Erythroblast (primary cell): ENCODE results near the gene BRD1.

Experiments
- GATA1 ChIP-seq: IDR thresholded peaks from 2 replicates; pipeline ENCODE4 v1.6.1; 2011; ENCODE audit warnings: low read depth, mild to moderate bottlenecking, control low read depth, low read length, moderate library complexity
- POLR2A ChIP-seq: IDR thresholded peaks from 2 replicates; pipeline ENCODE4 v1.6.1; 2011; ENCODE audit warnings: mild to moderate bottlenecking, low read length

DNA sequence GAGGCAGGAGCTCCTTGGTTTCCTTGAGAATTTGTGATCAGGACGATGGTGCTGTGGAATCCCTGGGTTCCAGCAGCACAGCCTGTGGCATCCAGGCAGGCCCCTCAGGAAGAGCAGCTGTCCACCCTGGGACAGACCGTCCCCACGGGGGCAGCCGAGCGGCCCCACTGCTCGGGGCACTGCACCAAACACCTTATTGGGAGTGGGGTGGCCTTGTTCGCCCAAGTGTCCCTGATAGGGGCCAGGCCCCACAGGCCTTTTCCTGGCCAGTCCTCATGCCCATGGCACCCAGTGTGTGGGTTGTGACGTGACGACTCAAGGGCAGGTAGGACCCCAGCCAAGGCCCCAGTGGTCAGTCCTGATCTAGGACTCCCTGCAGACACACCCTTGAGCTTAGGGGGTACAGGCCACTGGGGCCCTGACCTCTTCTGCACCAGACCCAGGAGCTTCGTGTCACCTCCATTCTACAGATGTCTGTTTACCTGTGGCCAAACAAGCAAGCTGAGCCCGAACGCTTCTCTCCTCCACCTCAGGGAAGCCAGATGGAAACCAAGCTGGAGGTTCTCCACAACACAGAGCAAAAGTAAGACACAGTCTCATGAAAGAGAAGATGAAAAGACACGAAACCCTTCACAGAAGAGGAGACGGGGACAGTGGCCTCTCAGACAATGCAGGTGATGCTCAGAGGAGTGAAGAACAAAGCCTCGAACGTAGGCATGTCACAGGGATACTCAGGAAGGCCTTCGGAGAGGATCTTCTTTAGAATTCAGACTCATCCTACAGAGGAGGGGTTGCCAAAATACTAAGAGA, 1.6 kb upstream of the BRD1 start:
- TF ChIP-seq POLR2A, result no peak
- TF ChIP-seq GATA1, result no peak
